Stomach (tissue), 9 donors: ENCODE data around the gene GPATCH1. TPM values are rescaled to one million over a fixed set of nuclear protein-coding genes. Genes with fewer than 3 reads are reported as not detected.

Experiments used
- DNase-seq, 2 donors: peaks; one replicate each; pipeline versions ENCODE4 v3.0.0 to v3.0.0-alpha.2; 2013 to 2019
- H3K27ac ChIP-seq, 5 donors: fragments of 200-600 bp in 4 of 5; sonication (generic) in 4 of 5; one replicate each; pipeline ENCODE4 v1.5.1; 2013 to 2019; ENCODE audit warnings: mild to moderate bottlenecking in 1 of 5, moderate library complexity in 1 of 5
- H3K27me3 ChIP-seq, 3 donors: fragments of 200-600 bp; sonication (generic); one replicate each; pipeline ENCODE4 v1.5.1; 2017 to 2019; ENCODE audit warnings: mixed run types in 1 of 3
- H3K36me3 ChIP-seq, 4 donors: fragments of 200-600 bp; sonication (generic); 1 replicate in 3 of 4; 2 replicates in 1 of 4; pipeline ENCODE4 v1.5.1; 2016 to 2019
- H3K4me1 ChIP-seq, 4 donors: fragments of 200-600 bp; sonication (generic); one replicate each; pipeline ENCODE4 v1.5.1; 2016 to 2019
- H3K4me3 ChIP-seq, 4 donors: fragments of 200-600 bp; sonication (generic) in 3 of 4; one replicate each; pipeline ENCODE4 v1.5.1; 2016 to 2019; ENCODE audit warnings: mild to moderate bottlenecking in 1 of 4
- H3K9me3 ChIP-seq, 4 donors: fragments of 200-600 bp; sonication (generic); one replicate each; pipeline ENCODE4 v1.5.1; 2016 to 2019
- CTCF ChIP-seq, 7 experiments: fragments of 450-650 bp in 4 of 7; fragments of 200-600 bp in 3 of 7; sonication (generic) in 3 of 7; IDR thresholded peaks; one replicate each; pipeline ENCODE4 v1.5.1; 2016 to 2019; ENCODE audit warnings: antibody characterized with exemption in 7 of 7, control low read depth in 2 of 7, mild to moderate bottlenecking in 1 of 7
- EP300 ChIP-seq: sonication (generic); formaldehyde crosslinking; IDR thresholded peaks from one replicate; pipeline ENCODE4 v1.6.1; 2017; ENCODE audit warnings: antibody characterized with exemption
- POLR2A ChIP-seq, 4 donors: fragments of 450-650 bp; IDR thresholded peaks; one replicate each; pipeline ENCODE4 v1.6.1; 2016; ENCODE audit warnings: antibody characterized with exemption in 4 of 4, control low read depth in 2 of 4, mild to moderate bottlenecking in 1 of 4, moderate library complexity in 1 of 4
- POLR2AphosphoS5 ChIP-seq, 3 donors: sonication (generic); formaldehyde crosslinking; IDR thresholded peaks; one replicate each; pipeline ENCODE4 v1.6.1; 2016; ENCODE audit warnings: antibody characterized with exemption in 3 of 3
- WGBS, 5 donors: extraction: QIAGEN DNeasy Blood & Tissue Kit in 3 of 5; methylation state at CpG; one replicate each; pipeline versions ENCODE4 v1.1.5 to v1.1.7; 2013 to 2018; 5-methylcytosine and 5-hydroxymethylcytosine counted together
- intact Hi-C: fragments of 100-400 bp; cut with DNase I; formaldehyde crosslinking; loops from one replicate; pipeline ENCODE4 v1.15.1; 2023; ENCODE audit warnings: low total_unique reads
- polyA plus RNA-seq, 3 donors: library from polyadenylated mRNA; stranded (reverse); fragments of 200-250 nt; gene quantifications; one replicate each; pipeline ENCODE4 v1.2.3, GENCODE V29; 2013
- total RNA-seq, 5 donors: library from RNA; depleted of rRNA; stranded (reverse); fragments of >200 nt; gene quantifications; one replicate each; pipeline versions ENCODE4 v1.1.0 to v1.2.3, GENCODE V29; 2014 to 2016
- donor health status: healthy with polysubstance abuse.
- donor health status: Bipolar disorder and iron deficiency.
- donor health status: healthy.

The GPATCH1 gene
- total and polyA plus RNA-seq, 8 donors: 1.2 to 31.5 (median 5.6) TPM

DNA sequence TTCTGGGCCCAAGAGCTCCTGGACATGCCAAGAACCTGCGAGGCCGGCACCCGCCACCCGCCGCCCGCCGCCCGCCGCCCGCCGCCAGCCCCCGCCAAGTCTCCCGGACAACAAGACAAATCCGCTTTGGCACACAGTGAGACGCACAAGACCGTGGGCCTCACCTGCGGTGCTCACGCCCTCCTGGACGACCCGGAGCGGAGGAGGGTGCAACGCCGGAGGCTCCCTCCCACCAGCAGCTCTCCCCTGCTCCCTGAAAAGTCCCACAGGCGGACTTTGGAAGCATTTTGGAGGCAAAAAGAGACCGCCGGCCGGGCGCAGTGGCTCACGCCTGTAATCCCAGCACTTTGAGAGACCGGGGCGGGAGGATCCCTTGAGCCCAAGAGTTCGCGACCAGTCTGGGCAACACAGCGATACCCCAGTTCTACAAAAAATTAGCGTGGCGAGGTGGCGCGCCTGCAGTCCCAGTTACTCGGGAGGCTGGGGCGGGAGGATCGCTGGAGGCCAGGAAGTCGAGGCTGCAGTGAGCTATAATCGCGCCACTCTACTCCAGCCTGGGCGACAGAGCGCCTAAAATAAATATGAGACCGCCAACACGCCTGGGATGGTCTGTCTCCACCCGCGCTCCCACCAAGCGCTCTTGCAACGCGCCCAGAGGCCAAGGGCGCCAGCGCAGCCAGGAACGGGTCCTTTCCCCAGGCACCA is 17.1 kb upstream of the GPATCH1 start:
- Histone ChIP-seq H3K27ac (peak overlapping the region; percentile 57 to 92 (median 88)), H3K4me3 (peak overlapping the region; percentile 70 to 92 (median 77)), H3K27me3 (peaks cover 0 to 44% (median 24%) of the 10 kb centered on the region in 3 donors), H3K9me3 (no peaks in the 10 kb centered on the region), H3K4me1 (peaks cover 26 to 44% (median 32%) of the 10 kb centered on the region in 4 donors), H3K36me3 (no peaks in the 10 kb centered on the region)
- intact Hi-C loops: no loop called here
- peak in 1 of 2 donors; percentile 59 for DNase-seq
- WGBS, 5 donors: 0 to 5% (median 3%) methylated on average over 10 to 56 of the region's 56 CpGs
- TF ChIP-seq CTCF (IDR thresholded peaks at IDR 0.05): no peak
- TF ChIP-seq EP300: no peak
- TF ChIP-seq POLR2A (IDR thresholded peaks at IDR 0.05): no peak
- TF ChIP-seq POLR2AphosphoS5 (IDR thresholded peaks at IDR 0.05): no peak

DNA sequence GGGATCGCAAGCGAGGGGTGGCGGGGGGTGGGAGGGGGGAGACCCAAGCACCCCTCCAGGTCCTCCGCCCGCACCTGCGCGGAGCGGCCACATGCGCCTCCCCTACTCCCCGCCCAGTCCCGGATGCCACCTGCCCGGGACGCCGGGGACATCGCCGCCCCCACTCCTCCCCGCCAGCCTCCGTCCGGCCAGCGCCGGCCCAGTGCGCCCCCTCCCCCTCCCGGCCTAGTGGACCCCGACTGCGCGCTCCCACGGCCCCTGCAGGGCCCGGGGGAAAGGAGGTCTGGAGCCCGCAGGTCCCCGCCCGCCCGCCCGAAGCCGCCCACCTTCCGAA is 16.6 kb upstream of the GPATCH1 start:
- Histone ChIP-seq H3K4me3 (peak overlapping the region; percentile 70 to 92 (median 77)), H3K4me1 (peaks cover 26 to 42% (median 30%) of the 10 kb centered on the region in 4 donors), H3K27me3 (peaks cover 0 to 44% (median 24%) of the 10 kb centered on the region in 3 donors), H3K9me3 (no peaks in the 10 kb centered on the region), H3K27ac (peak overlapping the region; percentile 57 to 92 (median 88)), H3K36me3 (no peaks in the 10 kb centered on the region)
- WGBS, 5 donors: 0 to 2% (median 0%) methylated on average over 8 to 35 of the region's 35 CpGs; no CpG with 5 or more reads in 1 of the 5 donors
- DNase-seq: peak; percentile 71 to 88
- TF ChIP-seq CTCF (IDR thresholded peaks at IDR 0.05) (peak in 1 of 7 experiments; percentile 7), POLR2AphosphoS5 (IDR thresholded peaks at IDR 0.05) (no peak)
- intact Hi-C loops: no loop called here

DNA sequence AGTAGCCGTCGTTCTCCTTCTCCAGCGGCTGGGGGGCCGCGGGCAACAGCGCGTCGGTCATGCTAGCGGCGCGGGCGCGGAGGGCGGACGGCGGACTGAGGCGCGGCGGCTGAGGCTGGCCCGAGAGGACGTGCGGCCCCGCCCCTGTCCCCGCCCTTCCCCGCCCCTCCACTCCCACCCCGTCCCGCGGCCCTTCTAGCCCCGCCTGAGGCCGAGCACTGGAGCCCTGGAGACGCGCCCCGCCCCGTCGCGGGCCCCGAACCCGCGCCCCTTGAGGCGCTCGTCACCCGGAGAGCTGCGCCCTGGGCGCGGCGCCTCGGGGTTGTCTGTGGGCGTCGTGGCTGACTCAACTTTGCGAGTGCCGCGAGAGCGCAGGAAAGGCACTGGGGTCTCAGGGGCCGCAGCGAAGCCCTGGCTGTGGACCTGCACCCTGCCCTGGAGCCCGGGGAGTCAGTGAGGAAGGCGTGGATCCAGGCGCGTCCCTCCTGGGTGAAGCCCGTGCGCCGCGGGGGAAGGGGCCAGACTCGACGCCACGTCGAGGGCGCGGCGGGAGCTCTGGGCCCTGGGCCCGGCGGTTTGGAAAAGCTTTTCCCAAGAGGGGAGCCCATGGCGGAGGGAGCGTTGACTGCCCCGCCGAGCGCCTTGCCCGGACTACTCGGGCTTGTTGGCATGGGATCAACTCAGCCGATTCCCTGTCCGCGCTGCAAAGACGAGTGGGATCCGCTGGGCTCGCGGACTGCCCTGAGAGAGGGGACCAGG is 16.0 kb upstream of the GPATCH1 start, which contains the start of gene RHPN2:
Gene RHPN2 (minus strand): TSS at position 97 of the 759 bp plus-strand sequence. CDS start 36 bp downstream, at position 61.
- Histone ChIP-seq H3K27ac (peak within 1 kb of the TSS; percentile 57 to 92 (median 88)), H3K9me3 (no peaks in the 10 kb centered on the region), H3K4me3 (peak within 1 kb of the TSS; percentile 70 to 92 (median 77)), H3K4me1 (peaks cover 23 to 37% (median 27%) of the 10 kb centered on the region in 4 donors), H3K27me3 (peaks cover 0 to 44% (median 24%) of the 10 kb centered on the region in 3 donors), H3K36me3 (no peaks in the 10 kb centered on the region)
- DNase-seq: peak; percentile 81 to 94
- intact Hi-C loops: no loop called here
- 4 to 39% (median 6%) methylated on average over 4 to 85 of the region's 86 CpGs for WGBS, 5 donors
- TF ChIP-seq CTCF (IDR thresholded peaks at IDR 0.05) (no peak), POLR2A (IDR thresholded peaks at IDR 0.05) (no peak), EP300 (no peak), POLR2AphosphoS5 (IDR thresholded peaks at IDR 0.05) (peak in 2 of 3 donors; percentile 63 to 93)

DNA sequence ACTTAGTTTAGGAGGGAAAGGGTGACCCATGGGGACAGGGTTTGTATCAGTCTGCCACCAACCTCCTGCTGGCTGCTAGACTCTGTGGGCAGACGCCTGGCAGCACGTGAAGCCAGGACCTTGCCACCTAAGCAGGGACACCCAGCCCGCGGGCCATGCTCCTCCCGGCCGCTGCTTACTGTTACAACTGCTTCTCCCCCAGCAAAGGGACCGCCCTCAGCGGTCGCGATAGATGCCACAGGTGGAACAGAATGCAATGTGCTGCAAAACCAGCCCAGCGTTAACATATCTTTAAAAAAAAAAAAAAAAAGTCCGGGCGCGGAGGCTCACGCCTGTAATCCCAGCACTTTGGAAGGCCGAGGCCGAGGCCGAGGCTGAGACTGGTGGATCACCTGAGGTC is 14.4 kb upstream of the GPATCH1 start:
- no peak overlapping the region for H3K27ac ChIP-seq
- DNase-seq: no peak
- no peaks in the 10 kb centered on the region for H3K36me3 ChIP-seq
- intact Hi-C loops: no loop called here
- peaks cover 0 to 43% (median 24%) of the 10 kb centered on the region in 3 donors for H3K27me3 ChIP-seq
- WGBS, 5 donors: 83 to 90% (median 84%) methylated on average over 18 of the region's 18 CpGs
- no peaks in the 10 kb centered on the region for H3K9me3 ChIP-seq
- TF ChIP-seq CTCF (IDR thresholded peaks at IDR 0.05) (no peak), POLR2A (IDR thresholded peaks at IDR 0.05) (no peak), POLR2AphosphoS5 (IDR thresholded peaks at IDR 0.05) (no peak), EP300 (no peak)
- no peak overlapping the region for H3K4me3 ChIP-seq
- H3K4me1 ChIP-seq: peaks cover 18 to 29% (median 26%) of the 10 kb centered on the region in 4 donors
